ENCODE results near the gene ELAC1. TPM values are rescaled to one million over a fixed set of nuclear protein-coding genes. Genes with fewer than 3 reads are reported as not detected.

ELAC1 gene, protein sequence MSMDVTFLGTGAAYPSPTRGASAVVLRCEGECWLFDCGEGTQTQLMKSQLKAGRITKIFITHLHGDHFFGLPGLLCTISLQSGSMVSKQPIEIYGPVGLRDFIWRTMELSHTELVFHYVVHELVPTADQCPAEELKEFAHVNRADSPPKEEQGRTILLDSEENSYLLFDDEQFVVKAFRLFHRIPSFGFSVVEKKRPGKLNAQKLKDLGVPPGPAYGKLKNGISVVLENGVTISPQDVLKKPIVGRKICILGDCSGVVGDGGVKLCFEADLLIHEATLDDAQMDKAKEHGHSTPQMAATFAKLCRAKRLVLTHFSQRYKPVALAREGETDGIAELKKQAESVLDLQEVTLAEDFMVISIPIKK
- total RNA-seq (2022; extraction: Qiagen RNA extraction), result 4.5 to 5.5 TPM (median 4.7 TPM) in 5 replicates

DNA sequence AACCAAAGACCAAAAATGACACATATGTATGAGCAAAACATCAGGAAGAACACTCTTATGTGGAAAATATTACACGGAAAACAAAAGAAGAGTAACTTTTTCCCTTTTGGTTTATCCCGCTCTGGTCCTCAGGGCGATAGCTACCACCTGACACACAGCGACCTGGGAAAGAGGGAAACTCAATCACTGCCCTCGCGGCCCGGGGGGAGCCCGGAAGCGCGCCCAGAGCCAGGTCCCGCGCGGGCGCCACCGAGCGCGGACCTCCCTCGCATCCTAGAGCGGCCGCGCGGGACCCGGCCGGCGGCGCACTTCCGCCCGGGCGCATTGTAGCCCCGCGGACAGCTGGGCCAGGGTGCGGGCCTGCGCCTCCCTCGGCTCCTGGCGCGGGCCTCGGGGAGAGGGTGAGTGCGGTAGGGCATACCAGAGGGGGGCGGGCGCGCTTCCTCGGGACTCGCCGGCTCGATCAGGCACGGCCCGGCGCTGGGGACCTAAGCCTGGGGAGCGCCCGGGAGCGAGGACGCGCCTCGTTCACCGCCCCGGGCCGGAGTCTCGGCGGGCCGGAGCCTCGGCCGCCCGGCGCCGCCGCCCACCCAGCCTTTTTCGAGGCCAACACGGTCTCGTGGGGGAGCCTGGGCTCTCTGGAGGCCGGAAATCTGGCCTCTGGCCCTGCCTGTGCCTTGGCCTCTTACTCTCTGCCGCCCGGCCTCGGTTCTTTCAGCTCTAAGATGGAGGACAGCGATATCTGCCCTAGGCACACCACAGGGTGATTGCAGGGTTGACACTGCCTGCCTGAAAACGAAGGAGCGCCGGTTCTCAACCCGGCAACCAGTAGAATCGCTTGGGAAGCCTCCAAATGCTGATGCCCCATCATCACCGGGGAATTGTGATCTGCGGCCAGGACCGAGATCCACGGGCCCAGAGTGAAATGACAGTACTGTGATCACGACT lies at the start of gene ELAC1:
TSS of gene ELAC1 (plus strand) at position 327 of the 948 bp plus-strand sequence. CDS start 6,365 bp downstream, outside the sequence.

DNA sequence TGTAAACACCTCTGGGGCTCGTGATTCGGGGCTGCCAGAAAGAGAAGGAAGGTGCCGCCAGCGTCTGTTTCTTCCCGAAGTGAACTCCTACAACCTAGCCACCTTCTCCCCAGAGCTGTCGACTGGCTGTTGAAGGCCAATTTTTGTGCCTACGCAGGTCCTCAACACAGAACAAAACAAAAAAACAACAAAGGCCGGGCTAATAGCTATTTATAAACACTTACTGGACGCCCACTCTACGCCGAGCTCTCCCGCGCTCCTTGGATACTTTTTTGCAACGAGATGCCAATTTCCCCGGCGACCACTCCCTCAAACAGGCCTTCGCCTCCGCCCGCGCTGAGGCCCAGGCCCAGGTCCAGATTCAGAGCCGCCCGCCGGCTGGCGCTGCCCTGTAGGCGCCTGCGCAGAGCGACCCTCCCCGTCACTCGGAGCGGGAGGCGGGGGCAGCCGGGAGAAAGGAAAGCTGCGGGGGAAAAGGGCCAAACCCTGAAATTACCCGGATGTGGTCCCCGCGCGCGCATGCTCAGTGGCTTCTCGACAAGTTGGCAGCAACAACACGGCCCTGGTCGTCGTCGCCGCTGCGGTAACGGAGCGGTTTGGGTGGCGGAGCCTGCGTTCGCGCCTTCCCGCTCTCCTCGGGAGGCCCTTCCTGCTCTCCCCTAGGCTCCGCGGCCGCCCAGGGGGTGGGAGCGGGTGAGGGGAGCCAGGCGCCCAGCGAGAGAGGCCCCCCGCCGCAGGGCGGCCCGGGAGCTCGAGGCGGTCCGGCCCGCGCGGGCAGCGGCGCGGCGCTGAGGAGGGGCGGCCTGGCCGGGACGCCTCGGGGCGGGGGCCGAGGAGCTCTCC lies 62.1 kb downstream of the ELAC1 start, which contains the start of gene SMAD4:
TSS of gene SMAD4 (plus strand) at position 520 of the 843 bp plus-strand sequence. CDS start 16,834 bp downstream, outside the sequence.

Other genes starting within 250 kb of the ELAC1 start
- gene MRO, start 148.0 kb upstream of the ELAC1 start, total RNA-seq (2022; extraction: Qiagen RNA extraction), result 0.05 to 0.15 TPM (median 0.12 TPM) in 5 replicates
- 34.1 to 37.5 TPM (median 34.7 TPM) in 5 replicates for gene ME2, start 88.9 kb upstream of the ELAC1 start, total RNA-seq (2022; extraction: Qiagen RNA extraction)
- 45.0 to 71.6 TPM (median 60.2 TPM) in 5 replicates for gene SMAD4, start 62.2 kb downstream of the ELAC1 start, total RNA-seq (2022; extraction: Qiagen RNA extraction)
- 18.7 to 26.0 TPM (median 21.7 TPM) in 5 replicates for gene MEX3C, start 229.6 kb downstream of the ELAC1 start, total RNA-seq (2022; extraction: Qiagen RNA extraction)